COLO829 (cell line): ENCODE measurements around the gene POLN.

Experiments
- DNase-seq: peaks from one replicate; pipeline ENCODE4 v3.0.0; 2012; ENCODE audit warnings: low spot score

The POLN gene

DNA sequence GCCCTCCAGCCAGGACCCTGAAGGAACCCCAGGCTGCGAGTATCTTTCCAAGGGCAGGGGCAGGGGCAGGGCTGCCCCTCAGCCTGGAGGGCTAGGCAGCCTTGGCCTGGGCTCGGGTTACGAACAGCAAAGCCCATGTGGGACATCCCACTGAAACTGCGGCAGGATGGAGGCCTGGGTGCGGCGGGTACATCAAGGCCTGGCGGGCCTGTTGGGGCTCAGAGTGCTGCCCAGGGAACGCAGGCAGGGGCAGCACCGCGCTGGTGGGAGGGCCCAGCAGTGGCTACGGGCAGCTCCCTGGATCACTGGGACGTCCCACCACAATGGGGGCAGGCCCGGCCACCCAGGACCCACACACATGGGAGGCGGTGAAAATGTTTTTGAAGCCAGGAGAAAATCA, 171.9 kb downstream of the POLN start:
- DNase-seq, result no peak

DNA sequence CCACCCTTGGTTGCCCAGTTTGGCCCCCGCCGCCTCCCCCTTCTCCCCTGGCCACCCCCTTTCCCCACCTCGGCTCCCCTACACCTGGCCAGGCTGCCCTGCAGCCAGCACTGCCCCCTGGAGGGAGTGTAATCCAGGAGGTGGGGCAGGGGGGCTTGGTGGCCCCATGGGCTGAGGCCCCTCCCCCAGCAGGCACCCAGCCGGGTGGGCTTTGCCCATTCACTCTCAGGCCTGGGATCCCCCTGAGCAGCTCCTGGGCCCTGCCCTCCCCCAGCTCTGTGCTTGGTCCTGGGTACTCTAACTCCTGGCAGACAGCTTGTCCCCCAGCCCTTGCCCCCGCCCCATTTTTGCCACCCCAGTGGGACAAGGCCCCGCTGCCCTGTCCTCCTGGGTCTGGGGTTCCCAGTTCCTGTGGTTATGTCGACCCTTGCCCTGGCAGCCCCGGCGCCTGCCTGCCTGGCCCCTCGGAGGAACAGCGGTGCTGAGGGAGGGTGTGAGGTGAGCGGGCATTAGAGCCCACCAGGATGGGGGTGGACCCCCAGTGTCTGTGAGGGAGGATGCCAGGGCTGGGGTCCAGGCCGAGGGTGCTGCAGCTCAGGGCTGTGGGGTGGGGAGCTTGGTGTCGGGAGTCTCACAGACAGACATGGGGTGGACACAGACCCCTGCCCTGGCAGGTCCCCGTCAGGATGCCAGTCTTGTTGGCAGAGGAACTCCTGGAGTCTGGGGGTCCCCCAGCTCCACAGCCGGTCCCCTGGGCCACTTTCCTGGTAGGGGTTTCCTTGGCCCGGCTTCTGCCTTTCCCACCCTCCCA, 172.6 kb downstream of the POLN start:
- no peak for DNase-seq

DNA sequence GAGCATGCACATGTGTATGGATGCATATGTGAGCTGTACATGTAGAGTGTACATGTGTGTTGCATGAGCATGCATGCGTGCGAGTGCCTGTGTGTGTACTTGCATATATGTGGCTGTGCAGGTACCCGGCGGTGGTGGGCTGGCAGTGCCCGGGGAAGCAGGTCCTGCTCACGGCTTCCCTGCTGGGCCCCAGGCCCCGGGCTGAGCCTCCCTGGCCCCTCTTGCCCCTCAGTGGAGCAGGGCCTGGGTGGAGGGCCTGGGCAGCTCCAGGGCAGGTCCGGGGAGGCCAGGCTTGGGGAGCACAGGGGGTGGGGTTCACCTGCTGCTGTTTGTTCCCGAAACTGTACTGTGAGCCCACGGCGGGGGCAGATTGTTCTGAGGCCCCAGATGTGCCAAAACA, 173.4 kb downstream of the POLN start:
- no peak for DNase-seq

DNA sequence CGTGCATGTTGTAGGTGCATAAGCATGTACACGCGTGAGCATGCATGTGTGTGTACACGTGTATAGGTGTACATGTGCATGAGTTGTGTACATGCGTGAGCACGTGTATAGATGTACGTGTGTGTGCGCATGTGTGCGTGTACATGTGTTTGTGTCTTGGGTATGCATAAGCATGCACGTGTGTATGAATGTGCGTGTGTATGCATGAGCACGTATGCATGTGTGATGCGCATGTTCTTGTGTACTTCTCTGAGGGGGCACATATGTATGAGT, 173.8 kb downstream of the POLN start:
- DNase-seq, result no peak

DNA sequence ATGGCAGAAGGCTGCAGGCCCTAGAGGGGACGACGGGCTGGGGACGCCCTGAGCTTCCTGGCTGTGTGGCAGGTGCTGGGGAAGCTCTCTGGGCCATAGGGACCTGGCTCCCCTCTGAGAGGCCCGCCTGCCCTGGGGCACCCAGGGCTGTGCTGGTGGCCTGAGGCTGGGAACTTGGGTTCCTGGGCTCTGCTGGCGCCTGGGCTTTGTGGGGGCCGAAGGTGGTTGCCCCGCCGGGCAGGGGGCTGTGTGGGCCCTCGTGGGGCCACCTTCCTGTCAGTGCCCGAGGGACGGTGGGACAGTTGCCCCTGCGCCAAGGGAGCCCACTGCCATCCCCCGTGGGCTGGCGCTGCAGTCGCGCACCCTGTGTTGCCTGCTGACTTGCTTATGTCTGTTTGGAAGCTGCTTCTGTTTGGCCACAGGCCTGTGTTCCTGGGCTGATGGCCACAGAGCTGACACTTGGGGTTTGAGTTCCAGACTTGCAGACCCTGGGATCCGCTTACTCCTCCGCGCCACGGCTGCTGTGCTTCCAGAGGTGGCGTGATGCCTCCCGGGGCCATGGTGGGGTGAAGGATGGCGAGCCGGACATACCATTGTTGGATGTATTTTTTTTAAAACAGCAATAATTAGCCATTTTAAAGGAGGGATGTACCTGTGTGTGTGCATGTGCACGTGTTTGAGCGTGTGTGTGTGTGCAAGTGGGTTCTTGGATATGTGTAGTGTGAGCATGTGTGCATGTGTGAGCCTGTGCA, 174.3 kb downstream of the POLN start:
- no peak for DNase-seq

DNA sequence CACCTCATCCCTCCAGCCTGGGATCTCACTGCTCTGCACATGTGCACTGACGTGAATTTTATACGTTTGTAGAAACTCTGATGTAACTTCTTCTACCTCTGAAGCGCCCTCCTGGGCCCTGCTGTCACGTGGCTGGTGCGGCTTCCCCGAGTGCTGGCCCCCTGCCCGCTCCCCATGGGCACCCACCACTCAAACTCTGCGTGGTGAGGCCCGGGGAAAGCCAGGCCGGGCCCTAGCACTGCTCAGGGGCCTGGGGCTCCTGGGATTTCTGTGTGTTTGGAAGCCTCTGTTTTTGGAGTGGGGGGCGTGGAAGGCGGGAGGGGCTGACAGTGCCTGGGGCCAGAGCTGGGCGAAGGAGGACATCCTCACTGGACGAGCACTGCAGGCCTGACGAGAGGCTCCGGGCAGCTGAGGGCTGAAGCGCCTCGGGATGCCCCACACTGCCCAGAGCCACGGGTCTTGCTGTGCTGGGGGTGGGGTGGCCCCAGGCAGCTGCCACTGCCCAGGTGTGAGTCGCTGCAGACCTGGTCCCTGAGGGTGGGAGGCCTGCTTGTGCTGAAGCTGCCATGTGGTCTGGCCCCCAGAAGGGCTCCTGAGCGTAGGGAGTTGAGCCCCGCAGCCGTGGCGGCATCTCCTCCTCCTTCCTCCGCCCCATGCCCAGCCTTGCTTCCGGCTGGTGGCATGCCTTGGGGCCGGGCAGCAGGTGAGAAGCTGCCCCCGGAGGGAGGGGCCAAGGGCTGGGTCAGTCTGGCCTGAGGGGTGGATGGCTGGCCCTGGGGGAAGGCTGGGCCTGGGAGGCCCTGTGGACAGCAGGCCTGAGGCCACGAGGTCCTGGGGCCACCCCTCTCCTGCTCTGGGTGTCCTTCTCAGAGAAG, 175.1 kb downstream of the POLN start:
- no peak for DNase-seq

DNA sequence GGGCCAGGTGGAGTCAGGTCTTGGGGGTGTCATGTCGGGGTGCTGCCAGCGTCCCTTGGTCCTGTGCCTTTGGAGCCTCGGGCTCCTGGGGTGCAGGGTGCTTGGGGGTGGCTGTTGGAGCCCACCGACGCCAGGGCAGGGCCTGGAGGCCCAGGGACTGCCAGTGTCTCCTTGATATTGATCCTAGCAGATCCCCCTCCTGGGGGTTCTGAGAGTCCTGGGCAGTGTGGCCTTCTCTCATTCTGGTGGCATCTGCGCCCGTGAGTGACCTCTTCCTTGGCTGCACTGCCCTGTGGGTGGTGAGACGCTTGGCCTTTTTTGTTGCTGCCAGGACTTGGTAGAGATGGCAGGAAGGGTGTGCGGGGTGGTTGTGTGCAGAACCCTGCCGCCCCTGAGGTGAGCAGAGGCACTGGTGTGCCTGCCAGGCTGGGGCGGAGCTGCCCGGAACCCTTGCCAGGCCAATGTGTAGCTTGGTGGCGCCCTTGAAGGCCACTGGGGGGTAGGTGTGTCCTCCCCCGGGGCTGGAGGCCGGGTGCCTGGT, 175.8 kb downstream of the POLN start:
- DNase-seq, result no peak

DNA sequence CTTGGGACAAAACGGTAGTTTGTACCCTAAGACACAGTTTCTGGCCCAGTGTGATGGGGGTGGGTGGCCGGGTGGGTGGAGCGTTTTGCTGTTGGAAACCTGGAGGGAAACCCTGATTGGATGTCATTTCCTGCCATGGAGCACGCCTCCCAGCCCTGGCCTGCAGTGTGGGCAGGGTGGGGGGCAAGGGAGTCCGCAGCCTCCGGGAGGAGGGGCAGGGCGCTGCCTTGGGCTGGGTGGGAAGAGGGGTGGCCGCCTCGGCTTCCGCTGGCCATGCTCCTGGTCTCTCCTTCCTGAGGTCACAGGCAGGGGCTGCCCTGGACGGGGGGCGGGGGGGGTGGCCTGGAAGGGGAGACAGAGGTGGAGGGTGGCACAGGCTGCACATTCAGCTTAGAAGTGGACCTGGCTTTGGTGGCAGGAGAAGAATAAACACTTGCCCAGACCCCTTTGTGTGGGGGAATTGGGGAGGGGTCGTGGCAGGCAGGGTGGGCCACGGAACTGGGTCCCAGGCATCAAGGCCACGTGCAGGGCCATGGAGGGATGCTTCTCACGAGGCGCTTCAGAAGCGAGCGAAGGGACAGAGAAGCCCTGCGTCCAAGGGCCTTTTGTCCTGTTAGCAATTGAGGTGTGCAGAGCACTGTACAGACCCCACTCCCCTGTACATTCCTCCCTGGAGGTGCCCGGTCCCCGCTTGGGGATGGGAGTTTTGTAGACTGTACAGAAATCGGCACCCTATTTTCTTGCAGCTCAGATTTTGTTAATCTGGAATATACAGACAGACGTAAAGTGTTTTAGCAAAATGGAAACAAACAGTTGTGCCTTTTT, 176.6 kb downstream of the POLN start:
- no peak for DNase-seq

DNA sequence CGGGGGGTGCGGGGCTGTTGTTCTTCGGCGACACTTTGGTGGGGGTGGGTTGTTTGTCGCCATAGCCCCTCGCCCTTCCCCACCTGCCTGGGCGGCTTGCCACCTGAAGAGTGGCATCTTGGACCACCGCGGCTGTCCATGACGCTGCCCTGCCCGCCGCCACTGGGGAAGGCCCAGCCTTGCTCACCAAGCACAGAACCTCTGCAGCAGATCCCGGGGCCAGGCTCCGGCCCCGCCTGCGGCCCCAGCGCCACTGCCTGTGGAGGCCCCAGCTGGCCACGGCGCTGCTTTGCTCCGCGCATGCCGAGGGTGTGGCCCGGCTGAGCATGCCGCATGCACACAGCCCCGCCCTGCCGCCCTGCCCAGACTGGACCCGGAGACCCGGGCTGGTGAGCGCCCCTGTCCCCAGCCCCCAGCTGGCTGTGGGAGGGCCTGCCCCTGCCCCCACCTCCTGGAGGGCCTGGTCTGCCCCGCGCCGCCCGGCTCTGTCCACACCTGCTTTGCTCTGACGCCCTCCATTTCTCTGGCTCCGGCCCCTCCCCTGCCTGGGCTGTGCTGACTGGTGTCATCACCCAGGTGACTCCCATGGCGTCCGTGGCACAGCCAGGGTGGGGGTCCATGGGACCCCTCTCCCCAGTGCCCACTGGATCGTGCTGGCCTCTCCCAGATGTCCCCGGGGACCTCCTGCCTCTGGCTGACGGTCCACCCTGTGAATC, 177.5 kb downstream of the POLN start:
- DNase-seq, result no peak

DNA sequence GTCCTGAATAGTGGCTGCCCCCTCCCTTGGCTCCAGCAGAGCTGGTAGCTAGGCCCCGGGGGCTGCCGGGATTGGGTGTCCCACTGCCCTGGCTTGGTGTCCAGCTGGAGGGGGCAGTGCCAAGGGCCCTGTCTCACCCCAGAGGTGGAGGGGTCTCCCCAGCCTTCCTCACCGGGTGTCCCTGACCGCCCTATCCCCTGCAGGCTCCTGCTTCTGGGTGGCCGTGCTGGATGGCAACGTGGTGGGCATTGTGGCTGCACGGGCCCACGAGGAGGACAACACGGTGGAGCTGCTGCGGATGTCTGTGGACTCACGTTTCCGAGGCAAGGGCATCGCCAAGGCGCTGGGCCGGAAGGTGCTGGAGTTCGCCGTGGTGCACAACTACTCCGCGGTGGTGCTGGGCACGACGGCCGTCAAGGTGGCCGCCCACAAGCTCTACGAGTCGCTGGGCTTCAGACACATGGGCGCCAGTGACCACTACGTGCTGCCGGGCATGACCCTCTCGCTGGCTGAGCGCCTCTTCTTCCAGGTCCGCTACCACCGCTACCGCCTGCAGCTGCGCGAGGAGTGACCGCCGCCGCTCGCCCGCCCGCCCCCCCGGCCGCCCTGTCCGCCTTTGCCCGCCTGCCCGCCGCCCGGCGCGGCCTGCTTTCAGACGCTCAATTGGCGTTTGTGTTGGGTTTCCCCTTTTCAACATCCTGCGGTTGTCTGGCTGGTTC, 178.2 kb downstream of the POLN start:
- DNase-seq, result no peak

DNA sequence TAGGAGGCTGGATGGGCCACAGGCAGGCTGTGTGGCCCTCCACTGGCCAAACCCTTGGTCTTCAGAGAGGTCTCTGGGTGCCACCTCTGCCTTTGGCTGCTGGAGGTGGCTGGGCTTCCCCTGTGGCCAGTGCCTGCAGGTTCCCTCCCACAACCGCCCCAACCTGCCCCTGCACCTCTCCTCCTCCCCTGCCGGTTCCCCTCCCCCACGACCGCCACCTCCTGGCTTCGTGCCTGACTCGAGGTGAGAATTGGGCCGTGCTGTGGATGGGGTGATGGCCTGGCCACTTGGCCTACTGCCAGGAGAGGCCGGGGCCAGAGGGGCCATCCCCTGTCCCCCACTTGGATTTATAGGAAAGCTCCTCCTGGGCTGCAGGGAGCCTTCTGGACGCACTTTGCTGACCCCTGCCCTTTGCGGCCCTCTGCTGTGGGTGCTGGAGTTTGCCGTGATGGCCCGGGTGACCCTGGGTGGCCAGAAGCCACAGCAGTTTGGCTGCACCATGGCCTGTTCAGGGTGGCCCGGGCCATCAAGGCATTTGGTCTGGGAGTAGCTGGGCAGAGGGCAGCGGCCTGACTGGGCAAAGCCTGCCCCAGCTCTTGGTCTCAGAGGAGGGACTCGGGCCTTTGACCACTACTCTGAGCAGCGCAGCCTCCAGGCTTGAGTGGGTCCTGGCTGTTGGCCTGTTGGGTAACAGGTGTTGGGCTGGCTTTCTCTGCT, 179.0 kb downstream of the POLN start:
- DNase-seq, result no peak

DNA sequence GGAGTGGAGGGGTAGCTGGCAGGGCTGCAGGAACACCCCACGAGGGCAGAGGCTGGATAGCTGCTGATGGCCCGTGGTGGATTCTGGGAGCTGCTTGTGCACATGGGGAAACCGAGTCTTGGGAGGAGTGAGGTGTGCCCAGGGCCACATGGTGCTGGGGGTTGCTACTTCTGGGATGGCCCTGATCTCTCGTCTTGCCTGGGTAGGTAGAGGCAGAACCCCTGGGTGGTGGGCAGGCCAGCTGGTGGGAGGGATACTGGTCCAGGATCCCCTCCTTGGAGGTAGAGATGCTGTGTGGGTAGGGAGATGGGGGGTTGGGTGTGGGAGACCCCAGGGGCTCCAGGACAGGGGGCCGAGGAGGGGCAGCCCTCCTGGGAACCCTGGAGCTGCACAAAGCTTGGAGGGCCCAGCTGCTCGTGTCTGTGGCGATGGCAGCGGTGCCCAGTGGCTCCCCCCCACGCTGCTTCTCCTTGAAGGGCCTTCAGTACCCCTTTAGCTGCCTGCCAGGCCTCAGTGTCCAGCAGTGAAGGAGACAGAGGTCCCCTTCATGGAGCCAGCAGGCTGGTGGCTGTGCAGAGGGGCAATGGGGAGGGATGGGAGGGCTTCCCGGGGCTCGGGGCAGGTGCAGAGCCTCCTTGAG, 179.6 kb downstream of the POLN start:
- no peak for DNase-seq

DNA sequence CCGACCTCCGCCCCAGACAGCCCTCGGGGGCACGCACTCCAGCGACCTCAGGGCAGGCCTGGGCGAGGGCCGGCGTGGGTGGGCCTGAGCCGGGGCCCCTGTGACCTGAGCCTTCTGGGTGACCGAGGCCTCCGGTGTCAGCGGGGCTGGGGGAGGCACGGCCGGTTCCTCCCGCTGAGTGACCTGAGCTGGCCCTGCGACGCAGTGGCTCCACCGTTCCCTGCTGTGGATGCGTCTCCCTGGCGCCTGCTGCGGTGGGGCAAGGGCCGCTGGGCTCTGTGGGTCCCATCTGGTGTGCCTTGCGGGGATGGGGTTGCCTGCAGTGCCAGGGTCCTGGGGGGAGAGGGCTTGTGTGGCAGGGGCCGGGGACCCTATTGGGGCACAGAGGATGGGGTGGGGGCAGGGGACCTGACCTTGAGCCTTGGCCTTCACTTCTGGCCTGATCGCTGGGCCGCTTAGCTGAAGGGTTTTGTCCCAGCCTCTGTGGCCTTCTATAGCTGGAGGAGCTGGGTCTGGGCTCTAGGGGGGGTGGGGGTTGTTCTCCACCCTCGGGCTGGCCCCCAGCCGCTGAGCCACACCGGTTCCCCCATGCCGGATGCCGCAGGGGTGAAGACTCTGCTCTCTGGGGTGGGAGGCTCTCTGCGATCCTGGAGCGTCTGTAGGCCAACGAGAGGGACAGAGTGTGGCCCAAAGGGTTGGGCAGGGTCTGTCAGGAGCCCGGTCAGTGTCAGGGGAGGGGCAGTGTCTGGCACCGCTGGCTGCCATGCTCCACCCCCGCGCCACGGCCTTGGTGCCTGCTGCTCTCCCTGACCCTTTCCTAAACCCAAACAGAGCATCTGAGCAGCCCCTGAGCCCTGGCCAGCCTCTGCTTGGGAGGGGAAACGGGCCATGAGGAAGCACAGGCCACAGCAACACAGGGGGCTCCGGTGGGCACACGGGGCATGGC, 180.5 kb downstream of the POLN start:
- DNase-seq, result no peak

DNA sequence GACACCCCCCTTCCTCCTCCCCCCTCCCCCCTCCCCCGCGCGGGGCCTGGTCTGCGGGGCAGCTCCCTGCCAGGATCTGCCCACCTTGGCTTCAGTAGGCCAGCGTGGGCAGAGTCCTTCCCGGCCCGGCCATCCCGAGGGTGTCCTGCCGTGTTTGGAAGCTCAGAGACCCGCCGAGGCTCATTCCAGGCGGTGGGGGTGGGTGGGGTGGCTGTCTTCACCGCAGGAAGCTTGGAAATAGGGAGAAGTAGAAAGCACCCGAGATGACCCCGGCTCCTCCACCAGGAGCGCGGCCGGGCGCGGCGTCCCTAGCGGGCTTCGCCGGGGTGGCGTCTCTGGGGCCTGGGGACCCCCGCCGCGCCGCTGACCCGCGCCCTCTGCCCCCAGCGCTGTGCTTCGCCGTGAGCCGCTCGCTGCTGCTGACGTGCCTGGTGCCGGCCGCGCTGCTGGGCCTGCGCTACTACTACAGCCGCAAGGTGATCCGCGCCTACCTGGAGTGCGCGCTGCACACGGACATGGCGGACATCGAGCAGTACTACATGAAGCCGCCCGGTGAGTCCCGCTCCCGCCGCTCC, 181.2 kb downstream of the POLN start:
- DNase-seq, result no peak

DNA sequence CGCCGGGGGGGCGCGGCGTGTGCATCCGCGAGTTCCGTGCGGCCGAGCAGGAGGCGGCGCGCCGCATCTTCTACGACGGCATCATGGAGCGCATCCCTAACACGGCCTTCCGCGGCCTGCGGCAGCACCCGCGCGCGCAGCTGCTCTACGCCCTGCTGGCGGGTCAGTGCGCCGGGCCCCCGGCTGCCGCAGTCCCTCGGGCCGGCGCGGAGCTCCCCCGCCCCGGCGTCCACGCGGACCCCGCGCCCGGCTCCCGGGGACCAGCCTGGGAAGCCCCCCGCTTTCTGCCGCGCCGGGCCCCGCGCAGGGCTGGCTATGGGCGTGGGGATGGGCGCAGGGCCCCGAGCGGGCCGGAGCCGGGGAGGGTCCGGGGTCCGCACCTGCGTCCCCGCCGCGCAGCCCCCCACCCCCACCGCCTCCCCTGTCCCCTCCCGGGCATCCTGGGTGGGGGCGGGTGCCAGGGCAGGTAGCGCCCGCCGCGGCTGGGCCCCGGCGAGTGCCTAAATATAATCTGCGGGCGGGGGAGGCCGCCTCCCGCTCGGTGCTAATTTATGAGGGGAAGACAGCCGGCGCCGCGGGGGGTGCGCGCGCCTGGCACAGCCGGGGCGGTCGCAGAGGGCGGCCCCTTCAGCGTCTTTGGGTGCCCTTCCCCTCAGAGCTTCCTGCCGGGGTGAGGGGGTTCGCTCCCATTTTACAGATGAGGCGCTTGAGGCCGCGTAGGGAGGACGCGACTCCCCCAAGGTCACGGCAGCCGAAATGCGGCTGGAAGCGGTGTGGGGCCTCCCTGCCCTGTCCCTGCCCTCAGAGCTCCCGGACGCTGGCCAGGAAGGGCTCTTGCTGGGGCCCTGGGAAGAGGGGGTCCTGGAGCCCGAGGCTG, 182.0 kb downstream of the POLN start:
- no peak for DNase-seq

DNA sequence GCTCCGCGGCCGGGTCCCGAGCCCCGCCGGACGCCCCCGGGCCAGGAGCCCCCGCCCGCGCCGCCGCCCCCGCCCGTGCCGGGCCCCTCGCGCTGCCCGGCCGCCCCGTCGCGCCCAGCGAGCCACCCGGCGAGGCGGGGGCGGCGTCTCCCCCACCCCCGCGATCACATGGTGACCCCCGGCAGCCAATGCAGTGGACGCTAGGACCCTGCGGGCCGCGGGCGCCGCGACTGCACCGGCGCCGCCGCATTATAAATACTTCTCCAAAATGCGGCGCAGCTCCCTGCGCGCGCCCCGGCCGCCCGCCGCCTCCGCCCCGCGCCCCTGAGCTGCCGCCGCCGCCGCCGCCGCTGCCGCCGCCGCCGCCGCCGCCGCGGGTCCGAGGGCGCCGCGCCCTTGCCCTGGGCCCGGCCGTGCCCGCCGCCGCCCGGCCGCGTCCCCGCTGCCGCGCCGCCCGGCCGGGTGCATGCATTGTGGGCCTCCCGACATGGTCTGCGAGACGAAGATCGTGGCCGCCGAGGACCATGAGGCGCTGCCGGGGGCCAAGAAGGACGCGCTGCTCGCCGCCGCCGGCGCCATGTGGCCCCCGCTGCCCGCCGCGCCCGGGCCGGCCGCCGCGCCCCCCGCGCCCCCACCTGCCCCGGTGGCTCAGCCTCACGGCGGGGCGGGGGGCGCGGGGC, 182.7 kb downstream of the POLN start, which contains the start of gene NAT8L:
Gene NAT8L, plus strand, starts transcription at position 282 of the 680 bp plus-strand sequence. Its CDS starts 185 bp downstream, at position 467.
- DNase-seq, result no peak
